H1 (cell line): ENCODE data around the gene PGAP3. TPM values are rescaled to one million over a fixed set of nuclear protein-coding genes. Genes with fewer than 3 reads are reported as not detected.

Source experiments
- CHD7 ChIP-seq: fragments of 300-600 bp; sonication (generic); IDR thresholded peaks from 2 replicates; pipeline ENCODE4 v1.7.1; 2012; ENCODE audit warnings: low read length, moderate library complexity, mild to moderate bottlenecking, inconsistent platforms; ENCODE audit not compliant: insufficient replicate concordance
- polyA plus RNA-seq, 7 experiments: library from polyadenylated mRNA; depleted of rRNA in 3 of 7; stranded (reverse) in 5 of 7; unstranded in 2 of 7; fragments of >200 nt in 5 of 7; fragments of 200-250 nt in 2 of 7; gene quantifications; 1 replicate in 5 of 7; 2 replicates in 1 of 7; 4 replicates in 1 of 7; pipeline versions ENCODE4 v1.2.1 to v1.2.3, GENCODE V29; 2011 to 2013; ENCODE audit warnings: missing spikeins in 2 of 7, mixed read lengths in 2 of 7
- total RNA-seq: library from RNA; stranded (reverse); fragmentation: NEBNext Ultra II Directional; extraction: Animal tissue kit (Norgen Biotek cat#: 25700); gene quantifications from 2 replicates; pipeline ENCODE4 v1.2.1, GENCODE V29; 2021

Gene PGAP3
- total and polyA plus RNA-seq, 2 of the 8 experiments (the other 6 are each of a cell fraction or from before 2014, with no cell fraction given), result 21.0 to 30.7 TPM

GRCh38 chr17:39678340-39679116 is 9.3 kb downstream of the PGAP3 start (continued):
- no peak for TF ChIP-seq CHD7
